HL-60 (cell line): Measurements from ENCODE around the gene ALPG.

Source experiments
- CTCF ChIP-seq: IDR thresholded peaks from one replicate; pipeline ENCODE4 v1.5.1; 2011; ENCODE audit warnings: low read length, control low read depth, inconsistent platforms; ENCODE audit not compliant: insufficient read depth
- GABPA ChIP-seq: IDR thresholded peaks from 2 replicates; pipeline ENCODE4 v1.6.1; 2012; ENCODE audit warnings: low read depth
- POLR2AphosphoS5 ChIP-seq: IDR thresholded peaks from 2 replicates; pipeline ENCODE4 v1.6.1; 2012; ENCODE audit warnings: low read depth
- REST ChIP-seq: IDR thresholded peaks from 2 replicates; pipeline ENCODE4 v1.6.1; 2012; ENCODE audit warnings: low read depth; ENCODE audit not compliant: insufficient replicate concordance

- TF ChIP-seq POLR2AphosphoS5 (no peak), CTCF (no peak), REST (no peak), GABPA (no peak)
Measured at GRCh38 chr2:232361646-232362045, 45.0 kb upstream of the ALPG start.
